HepG2 (cell line): ENCODE results near the gene CDIP1. TPM values are rescaled to one million over a fixed set of nuclear protein-coding genes. Genes with fewer than 3 reads are reported as not detected.

Experiments
- ATAC-seq: fragments of 200-7000 bp; cut with Tn5 transposase; 3 replicates; pipeline ENCODE4 v1.9.1; 2020; ENCODE audit warnings: mild to moderate bottlenecking, moderate library complexity
- BruUV-seq: library from RNA; stranded (reverse); fragments of 400-500 nt; replicated peaks from 2 replicates; lab custom pipeline; 2021; lab: Mats Ljungman, UMichigan
- CTCF ChIA-PET: fragments of 300-600 bp; formaldehyde crosslinking; extraction: SDS; loops from one replicate; lab custom pipeline; 2021; ENCODE audit warnings: low total read pairs, inconsistent platforms, low intra/inter-chr PET ratio; lab: Yijun Ruan, JAX
- POLR2A ChIA-PET: fragments of 350-600 bp; sonication (Branson Sonifier 250); formaldehyde crosslinking; loops from one replicate; lab custom pipeline; 2020; ENCODE audit warnings: antibody characterized with exemption, inconsistent platforms; lab: Yijun Ruan, JAX
- DNase-seq: peaks from one replicate; pipeline ENCODE4 v3.0.0-alpha.2; 2015; ENCODE audit warnings: low spot score
- FAIRE-seq: peaks from 3 replicates; lab custom pipeline; 2011; peaks lifted over from hg19 to GRCh38; lab: Jason Lieb, UNC
- H2AFZ ChIP-seq: one replicate; pipeline ENCODE4 v1.6.1; 2011; ENCODE audit warnings: low read length, inconsistent platforms
- H3K27ac ChIP-seq: fragments of 300-600 bp; 3 replicates; pipeline ENCODE4 v1.8.0; 2011; ENCODE audit warnings: mixed run types, mild to moderate bottlenecking, mixed read lengths, low read length, inconsistent platforms; ENCODE audit not compliant: insufficient read depth; ENCODE audit errors: extremely low read length
- H3K27me3 ChIP-seq, 2 experiments: fragments of 200-600 bp in 1 of 2; 2 replicates in 1 of 2; 3 replicates in 1 of 2; pipeline versions ENCODE4 v1.6.0 to v1.8.0; 2011; ENCODE audit warnings: low read length in 2 of 2, mild to moderate bottlenecking in 2 of 2, moderate library complexity in 2 of 2, inconsistent platforms in 1 of 2; ENCODE audit not compliant: insufficient read depth in 2 of 2, control insufficient read depth in 1 of 2
- H3K36me3 ChIP-seq, 2 experiments: fragments of 200-600 bp in 1 of 2; replicated peaks in 1 of 2; 2 replicates in 1 of 2; 3 replicates in 1 of 2; pipeline versions ENCODE4 v1.5.1 to v1.8.0; 2011; ENCODE audit warnings: low read length in 2 of 2, inconsistent platforms in 1 of 2; ENCODE audit not compliant: insufficient read depth in 2 of 2, control insufficient read depth in 1 of 2
- H3K4me1 ChIP-seq: 2 replicates; pipeline ENCODE4 v1.5.1; 2012; ENCODE audit warnings: low read length, inconsistent platforms; ENCODE audit not compliant: insufficient read depth
- H3K4me2 ChIP-seq: 2 replicates; pipeline ENCODE4 v1.6.0; 2011; ENCODE audit warnings: low read depth, low read length, inconsistent platforms
- H3K4me3 ChIP-seq, 3 experiments: fragments of 200-600 bp in 1 of 3; sonication (generic), shearing (Covaris generic) in 1 of 3; replicated peaks in 1 of 3; 2 replicates each; pipeline ENCODE4 v1.5.1; 2011 to 2016; ENCODE audit warnings: low read length in 3 of 3, inconsistent platforms in 2 of 3, low read depth in 2 of 3, mild to moderate bottlenecking in 2 of 3, control low read depth in 1 of 3, mixed read lengths in 1 of 3; ENCODE audit not compliant: insufficient read depth in 1 of 3
- H3K79me2 ChIP-seq: one replicate; pipeline ENCODE4 v1.6.1; 2011; ENCODE audit warnings: low read length, inconsistent platforms; ENCODE audit not compliant: insufficient read depth
- H3K9ac ChIP-seq: 2 replicates; pipeline ENCODE4 v1.6.0; 2011; ENCODE audit warnings: mild to moderate bottlenecking, low read depth, low read length, inconsistent platforms; ENCODE audit not compliant: insufficient read depth
- H3K9me3 ChIP-seq: 2 replicates; pipeline ENCODE4 v1.5.1; 2012; ENCODE audit warnings: mild to moderate bottlenecking, low read length
- H4K20me1 ChIP-seq: 2 replicates; pipeline ENCODE4 v1.6.0; 2011; ENCODE audit warnings: inconsistent platforms, mild to moderate bottlenecking, low read length, moderate library complexity; ENCODE audit not compliant: insufficient read depth
- ARID5B ChIP-seq: IDR thresholded peaks from 2 replicates; pipeline ENCODE4 v1.4.0; 2020; ENCODE audit warnings: mild to moderate bottlenecking, missing genetic modification reagents
- FOXA1 ChIP-seq, 2 experiments: fragments of 450-650 bp in 1 of 2; sonication (generic) in 1 of 2; formaldehyde crosslinking in 1 of 2; IDR thresholded peaks; 2 replicates each; pipeline versions ENCODE4 v1.4.0 to v1.6.1; 2016 to 2020; ENCODE audit warnings: missing genetic modification reagents in 1 of 2
- FOXK1 ChIP-seq: sonication (generic); formaldehyde crosslinking; IDR thresholded peaks from 2 replicates; pipeline ENCODE4 v1.4.0; 2020; ENCODE audit warnings: low read depth, missing genetic modification reagents, borderline replicate concordance
- HNRNPK ChIP-seq: fragments of 200-400 bp; formaldehyde crosslinking; IDR thresholded peaks from 2 replicates; pipeline ENCODE4 v1.6.1; 2018; ENCODE audit warnings: low read length, low read depth, moderate library complexity, mild to moderate bottlenecking; ENCODE audit not compliant: poor library complexity, severe bottlenecking
- MXI1 ChIP-seq: IDR thresholded peaks from 3 replicates; pipeline ENCODE4 v1.6.1; 2012; ENCODE audit warnings: low read depth, low read length, inconsistent platforms, borderline replicate concordance
- SMAD1 ChIP-seq: sonication (generic); formaldehyde crosslinking; IDR thresholded peaks from 2 replicates; pipeline ENCODE4 v1.4.0; 2020; ENCODE audit warnings: missing genetic modification reagents, low read depth, mild to moderate bottlenecking, borderline replicate concordance
- ZFYVE20 ChIP-seq: sonication (generic); formaldehyde crosslinking; IDR thresholded peaks from 2 replicates; pipeline ENCODE4 v1.8.0; 2023; ENCODE audit warnings: low read depth, mild to moderate bottlenecking, moderate library complexity, missing genetic modification reagents, borderline replicate concordance
- ZNF282 ChIP-seq: fragments of 450-650 bp; IDR thresholded peaks from 2 replicates; pipeline ENCODE4 v1.6.1; 2018; ENCODE audit not compliant: partially characterized antibody
- ZNF552 ChIP-seq: sonication (generic); formaldehyde crosslinking; IDR thresholded peaks from 2 replicates; pipeline ENCODE4 v1.9.0; 2022; ENCODE audit warnings: missing genetic modification reagents, mild to moderate bottlenecking, borderline replicate concordance
- ZNF724P ChIP-seq: sonication (generic); formaldehyde crosslinking; IDR thresholded peaks from 2 replicates; pipeline ENCODE4 v1.8.0; 2022; ENCODE audit warnings: missing genetic modification reagents, borderline replicate concordance
- ZNF800 ChIP-seq: sonication (generic); formaldehyde crosslinking; IDR thresholded peaks from 2 replicates; pipeline ENCODE4 v1.4.0; 2020; ENCODE audit warnings: missing genetic modification reagents
- WGBS: methylation state at CpG from one replicate; pipeline ENCODE4 v1.1.6; 2017; ENCODE audit warnings: low lambda C conversion rate; 5-methylcytosine and 5-hydroxymethylcytosine counted together
- in situ Hi-C: cut with HindIII; loops from 2 replicates; pipeline ENCODE4 v1.10.0; 2017; ENCODE audit warnings: low pct_unique_long_range_greater_than_20kb; ENCODE audit not compliant: extremely low pct_ligation_motif_present
- intact Hi-C: fragments of 100-400 bp; cut with micrococcal nuclease; formaldehyde crosslinking; loops from one replicate; pipeline ENCODE4 v1.10.0; 2022; ENCODE audit not compliant: unreplicated experiment
- polyA plus RNA-seq, 8 experiments: library from polyadenylated mRNA; depleted of rRNA in 3 of 8; stranded (reverse) in 7 of 8; unstranded in 1 of 8; fragments of >200 nt; fragmentation: Illumina TruSeq in 4 of 8; extraction: Trizol in 4 of 8; gene quantifications; 2 replicates each; pipeline versions ENCODE4 v1.2.1 to v1.2.3, GENCODE V29; 2011 to 2016; ENCODE audit warnings: low read depth in 4 of 8, missing spikeins in 1 of 8, mixed read lengths in 1 of 8; ENCODE audit not compliant: insufficient read depth in 1 of 8
- total RNA-seq, 5 experiments: library from RNA; depleted of rRNA; stranded (reverse); fragments of >200 nt; fragmentation: Illumina TruSeq; extraction: Trizol; gene quantifications; 2 replicates each; pipeline ENCODE4 v1.2.3, GENCODE V29; 2016; ENCODE audit warnings: low read depth in 1 of 5

CDIP1 gene
- total and polyA plus RNA-seq, 2 of the 13 experiments (the other 11 are each of a cell fraction or from before 2014, with no cell fraction given): 31.2 to 56.7 TPM

- Histone ChIP-seq H3K27ac (no peak overlapping the region), H4K20me1 (peaks cover 31% of the 10 kb centered on the region), H3K9ac (no peak overlapping the region), H3K4me2 (no peak overlapping the region), H3K4me3 (no peak overlapping the region), H3K9me3 (no peaks in the 10 kb centered on the region), H3K36me3 (peaks cover 13 to 31% of the 10 kb centered on the region in 2 experiments; a peak in 4 of 5 replicates), H3K79me2 (peaks cover 76% of the 10 kb centered on the region), H3K4me1 (peaks cover 15% of the 10 kb centered on the region; the same call in 1 of the 2 replicates), H2AFZ (no peak overlapping the region), H3K27me3 (no peaks in the 10 kb centered on the region)
- 95% methylated on average over 14 of the region's 15 CpGs for WGBS
- FAIRE-seq (no peak), ATAC-seq (no peak), DNase-seq (no peak)
- CTCF ChIA-PET: no interaction called here
- POLR2A ChIA-PET: no interaction called here
- TF ChIP-seq FOXA1 (IDR thresholded peaks at IDR 0.05) (no peak), FOXA1 (CRISPR knock-in tag; IDR thresholded peaks at IDR 0.05) (no peak), SMAD1 (CRISPR knock-in tag) (no peak), HNRNPK (no peak), ZNF724P (CRISPR knock-in tag) (no peak), ARID5B (CRISPR knock-in tag) (no peak), MXI1 (no peak), FOXK1 (CRISPR knock-in tag) (no peak), ZFYVE20 (CRISPR knock-in tag) (no peak), ZNF800 (CRISPR knock-in tag) (no peak), ZNF552 (CRISPR knock-in tag) (no peak), ZNF282 (no peak)
- no TSS peak for BruUV-seq
- intact Hi-C loops: no loop called here
- in situ Hi-C loops: loop anchor here (10.0 to 25.0 kb wide), 2 partner anchors 65 to 443 kb away; partner anchors contain the start of gene SEC14L5
Observed at GRCh38 chr16:4519274-4520058, 19.1 kb downstream of the CDIP1 start.
